GM18508 (cell line): ENCODE measurements around the gene FKRP.

Source experiments
- ATAC-seq: cut with Tn5 transposase; IDR thresholded peaks from one replicate; pipeline ENCODE4 v1.9.1; 2021; ENCODE audit warnings: moderate number of reproducible peaks; ENCODE audit not compliant: insufficient read depth, unreplicated experiment

The FKRP gene

DNA sequence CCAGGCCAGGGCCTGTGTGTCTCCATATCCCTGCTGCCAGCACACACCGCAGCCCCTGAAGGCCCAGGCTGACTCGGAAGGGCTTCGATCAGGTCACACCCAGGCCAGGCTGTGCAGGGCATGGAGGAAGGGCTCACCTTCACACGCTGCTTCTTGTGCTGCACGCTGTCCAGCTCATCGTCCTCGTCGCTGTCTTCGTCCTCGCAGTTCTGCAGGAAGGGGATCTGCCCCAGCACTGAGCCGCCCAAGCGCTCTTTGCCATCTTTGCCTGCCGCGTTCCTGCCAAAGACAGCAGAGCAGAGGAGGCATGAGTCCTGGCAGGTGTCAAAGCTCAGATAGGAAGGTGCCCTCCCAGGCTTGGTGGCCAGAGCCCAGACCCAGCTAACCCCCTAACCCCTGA is 15.3 kb upstream of the FKRP start:
- no peak for ATAC-seq

- no peak for ATAC-seq
Measured at GRCh38 chr19:46731007-46731501, 14.8 kb upstream of the FKRP start.

GRCh38 chr19:46731584-46731983 is 14.3 kb upstream of the FKRP start:
- ATAC-seq = no peak

- no peak for ATAC-seq
Measured at GRCh38 chr19:46732172-46732938, 13.5 kb upstream of the FKRP start.

GRCh38 chr19:46732966-46733689 is 12.7 kb upstream of the FKRP start:
- no peak for ATAC-seq

DNA sequence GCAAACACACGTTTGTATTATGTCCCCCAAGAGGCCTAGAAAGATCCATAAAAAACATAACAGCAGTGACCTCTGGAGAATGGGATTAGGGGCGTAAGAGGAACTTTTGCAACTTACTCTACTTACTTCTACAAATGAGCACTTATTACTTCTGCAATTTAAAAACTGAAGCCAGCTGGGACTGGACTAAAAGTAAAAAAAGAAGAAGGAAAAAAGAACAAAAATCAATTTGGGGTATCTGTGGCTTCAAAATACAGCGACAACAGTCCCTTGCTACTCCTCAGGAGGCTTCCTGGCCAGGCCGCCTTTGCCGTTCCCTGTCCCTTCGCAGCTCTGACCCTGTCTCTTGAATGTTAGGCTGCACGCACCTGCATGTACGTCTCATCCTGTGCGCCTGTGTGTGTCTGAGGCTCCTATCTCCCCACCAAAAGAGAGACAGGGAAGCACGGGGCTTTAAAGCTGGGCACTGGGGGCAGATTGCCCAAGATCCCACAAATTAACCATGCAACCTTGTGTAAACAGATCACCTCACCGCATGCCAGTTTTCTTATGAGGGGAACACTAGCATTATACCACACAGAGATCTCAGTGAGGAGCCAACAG is 12.1 kb upstream of the FKRP start:
- ATAC-seq = no peak

DNA sequence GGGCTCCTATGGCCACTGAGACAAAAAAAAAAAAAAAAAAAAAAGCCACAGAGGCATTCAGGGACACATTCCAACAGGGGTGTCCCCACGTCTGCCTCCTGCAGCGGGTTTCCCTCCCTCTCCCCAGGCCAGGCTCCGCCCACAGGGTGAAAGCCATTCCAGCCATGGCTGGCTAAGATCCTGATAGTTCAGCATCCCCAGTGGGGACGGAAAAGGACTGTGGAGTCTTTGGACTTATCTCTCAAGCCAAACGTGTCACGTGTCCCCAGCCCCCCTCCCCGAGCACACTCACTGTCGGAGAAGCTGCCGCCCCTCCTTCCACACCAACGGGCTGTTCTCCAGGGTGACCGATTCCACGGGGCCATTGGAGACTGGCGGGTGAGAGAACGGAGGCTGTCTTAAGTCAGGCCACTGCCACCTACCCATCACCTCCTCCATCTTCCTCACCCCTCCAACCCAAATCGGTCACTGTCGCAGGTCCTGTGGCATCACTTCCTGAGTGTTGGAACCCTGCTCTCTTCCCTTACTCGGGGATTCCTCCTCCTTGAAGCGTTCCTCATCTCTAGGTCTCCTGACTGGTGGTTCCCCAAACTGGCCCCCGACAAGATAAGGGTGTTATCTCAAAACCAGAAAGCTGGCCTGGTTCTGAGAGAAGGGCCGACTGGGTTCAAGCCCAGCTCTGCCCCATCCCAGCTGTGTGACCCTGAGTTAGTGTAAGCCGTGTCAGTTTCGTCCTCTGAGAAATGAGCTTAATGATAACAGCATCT is 9.1 kb upstream of the FKRP start:
- ATAC-seq = no peak

DNA sequence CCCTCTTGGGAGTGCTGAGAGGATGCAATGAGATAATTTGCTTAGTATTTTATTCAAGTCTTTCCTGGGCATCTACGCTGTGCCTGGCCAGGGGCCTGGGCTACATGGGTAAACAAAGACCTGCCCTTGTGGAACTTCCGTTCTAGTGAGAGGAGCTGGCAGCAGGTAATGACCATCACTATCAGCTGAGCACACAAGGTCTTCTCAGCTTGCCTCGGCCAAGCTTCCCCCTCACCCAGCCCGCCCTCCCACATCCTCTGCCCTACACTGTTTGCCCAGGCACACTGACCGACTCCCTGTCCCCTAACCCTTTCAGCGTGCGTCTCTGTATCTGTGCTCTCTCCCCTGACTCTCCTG is 8.6 kb upstream of the FKRP start:
- ATAC-seq = no peak

DNA sequence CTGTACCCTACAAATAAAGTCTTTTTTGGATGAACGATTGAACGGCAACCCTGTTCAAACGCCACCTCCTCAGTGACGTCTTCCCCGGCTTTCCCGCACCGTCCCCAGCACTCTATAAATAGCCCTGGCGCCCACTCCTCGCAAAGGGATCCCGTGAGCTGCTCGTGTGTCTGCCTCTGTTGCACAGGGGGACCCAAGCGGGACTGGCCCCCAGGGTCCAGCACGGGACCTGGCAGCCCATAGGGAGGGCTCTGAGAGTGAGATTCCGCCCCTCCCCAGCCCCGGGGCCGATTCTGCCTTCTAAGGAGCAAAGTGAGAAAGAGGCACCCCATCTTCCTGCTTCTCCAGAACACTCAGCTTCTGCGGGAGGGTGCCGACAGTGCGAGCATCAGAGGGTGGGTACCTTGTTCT is 8.1 kb upstream of the FKRP start:
- no peak for ATAC-seq

GRCh38 chr19:46739290-46739771 is 6.5 kb upstream of the FKRP start:
- ATAC-seq = no peak

DNA sequence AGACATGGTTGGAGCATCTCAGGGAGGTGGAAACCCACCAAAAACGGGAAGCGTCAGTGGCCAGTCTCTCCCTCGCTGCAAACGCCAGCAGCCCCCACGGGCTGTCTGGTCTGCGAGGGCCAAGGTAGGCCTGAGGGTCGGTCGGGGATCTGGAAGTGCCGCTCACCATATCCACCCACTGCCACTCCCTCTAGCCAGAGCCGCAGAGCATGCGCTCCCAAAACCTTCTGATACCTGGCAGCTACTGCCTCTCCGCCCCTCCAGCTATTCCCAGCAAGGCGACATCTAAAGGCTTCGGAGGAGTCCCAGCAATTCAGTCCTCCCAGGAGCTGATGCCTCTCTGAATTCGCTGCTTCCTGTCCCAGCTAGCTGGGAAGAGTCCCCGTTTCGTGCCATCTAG is 4.4 kb upstream of the FKRP start:
- no peak for ATAC-seq

- ATAC-seq = no peak
Measured at GRCh38 chr19:46742926-46743480, 2.9 kb upstream of the FKRP start.

DNA sequence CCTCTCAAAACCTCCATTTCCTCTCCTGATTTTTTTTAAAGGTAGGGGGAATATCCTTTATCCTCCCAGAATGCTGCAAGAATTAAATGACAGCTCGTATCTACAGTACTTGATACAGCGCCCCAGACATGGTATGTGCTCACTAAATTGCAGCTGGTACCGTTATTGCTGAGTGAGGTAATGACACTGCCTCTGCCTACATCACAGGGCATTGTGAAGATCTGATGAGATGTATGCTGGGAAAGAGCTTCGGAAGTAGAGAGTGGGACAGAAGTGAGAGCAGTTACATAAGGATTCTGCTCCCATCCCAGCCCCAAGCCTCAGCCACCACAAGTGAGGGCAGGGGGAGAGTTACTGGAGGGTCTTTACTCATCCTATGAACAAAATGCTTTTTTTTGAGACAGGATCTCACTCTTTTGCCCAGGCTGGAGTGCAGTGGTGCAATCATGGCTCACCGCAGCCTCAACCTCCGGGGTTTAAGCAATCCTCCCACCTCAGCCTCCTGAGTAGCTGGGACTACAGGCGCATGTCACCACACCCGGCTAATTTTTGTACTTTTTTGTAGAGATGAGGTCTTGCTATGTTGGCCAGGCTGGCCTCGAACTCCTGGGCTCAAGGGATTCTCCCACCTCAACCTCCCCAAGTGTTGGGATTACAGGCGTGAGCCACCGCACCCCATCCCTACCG is 1.7 kb upstream of the FKRP start:
- ATAC-seq = no peak

DNA sequence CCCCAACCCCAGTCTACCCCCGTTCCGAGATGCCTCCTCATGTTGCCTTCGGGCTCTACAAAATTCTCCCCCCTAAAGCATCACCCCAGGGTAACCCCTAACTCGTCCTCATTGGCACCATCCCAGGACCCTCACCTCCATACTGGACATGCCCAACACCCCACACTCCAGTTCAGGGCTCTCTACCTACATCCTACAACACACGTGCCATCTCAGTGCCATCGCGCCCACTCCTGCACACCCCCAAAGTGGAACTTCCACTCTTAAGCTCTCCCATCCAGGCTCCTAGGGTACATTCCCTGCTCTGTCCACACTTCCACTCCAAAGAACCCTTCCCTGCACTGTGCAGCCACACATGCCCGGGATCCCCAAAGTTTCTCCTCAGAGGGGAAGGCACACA is 827 bp upstream of the FKRP start:
- no peak for ATAC-seq

DNA sequence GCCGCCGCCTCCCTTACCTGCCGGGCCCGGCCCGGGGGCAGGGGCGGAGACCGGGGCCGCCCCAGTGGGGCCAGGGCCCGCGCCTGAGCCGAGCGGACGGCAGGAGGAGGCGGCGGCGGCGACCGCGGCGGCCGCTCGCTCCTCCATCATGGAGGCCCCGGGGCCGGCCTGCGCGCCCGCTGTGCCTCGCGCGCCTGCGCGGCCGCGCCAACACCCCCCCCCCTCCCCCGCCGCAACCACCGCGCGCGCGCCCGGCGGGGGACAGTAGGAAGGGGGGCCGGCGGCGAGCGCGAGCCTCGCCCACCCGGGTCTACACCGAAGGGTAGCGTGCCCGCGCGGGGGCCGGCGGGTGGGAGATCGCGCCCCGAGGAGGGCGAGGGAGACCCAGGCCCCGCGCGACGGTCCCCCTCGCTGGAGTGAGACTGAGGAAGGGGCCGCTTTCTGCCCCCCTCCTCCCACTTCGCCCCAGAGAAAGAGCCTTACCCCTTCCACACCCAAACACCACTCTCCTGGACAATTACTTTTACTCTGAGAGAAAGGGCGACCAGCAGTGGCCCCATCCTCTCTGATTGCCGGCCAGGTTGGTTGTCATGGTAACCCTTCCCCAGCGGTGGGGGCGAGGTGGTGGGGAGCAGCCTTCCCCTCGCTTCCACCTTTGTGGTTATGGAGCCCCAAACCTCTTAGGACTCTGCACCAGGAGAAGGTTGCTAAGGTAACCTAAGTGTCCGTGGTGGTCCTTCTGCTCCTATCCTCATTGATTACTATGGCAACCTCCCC is 612 bp downstream of the FKRP start, which contains the start of gene STRN4:
Gene STRN4 (minus strand): TSS at position 170 of the 777 bp plus-strand sequence. CDS start 20 bp downstream, at position 150.
- ATAC-seq = no peak

- no peak for ATAC-seq
Measured at GRCh38 chr19:46748325-46749109, 2.7 kb downstream of the FKRP start.

DNA sequence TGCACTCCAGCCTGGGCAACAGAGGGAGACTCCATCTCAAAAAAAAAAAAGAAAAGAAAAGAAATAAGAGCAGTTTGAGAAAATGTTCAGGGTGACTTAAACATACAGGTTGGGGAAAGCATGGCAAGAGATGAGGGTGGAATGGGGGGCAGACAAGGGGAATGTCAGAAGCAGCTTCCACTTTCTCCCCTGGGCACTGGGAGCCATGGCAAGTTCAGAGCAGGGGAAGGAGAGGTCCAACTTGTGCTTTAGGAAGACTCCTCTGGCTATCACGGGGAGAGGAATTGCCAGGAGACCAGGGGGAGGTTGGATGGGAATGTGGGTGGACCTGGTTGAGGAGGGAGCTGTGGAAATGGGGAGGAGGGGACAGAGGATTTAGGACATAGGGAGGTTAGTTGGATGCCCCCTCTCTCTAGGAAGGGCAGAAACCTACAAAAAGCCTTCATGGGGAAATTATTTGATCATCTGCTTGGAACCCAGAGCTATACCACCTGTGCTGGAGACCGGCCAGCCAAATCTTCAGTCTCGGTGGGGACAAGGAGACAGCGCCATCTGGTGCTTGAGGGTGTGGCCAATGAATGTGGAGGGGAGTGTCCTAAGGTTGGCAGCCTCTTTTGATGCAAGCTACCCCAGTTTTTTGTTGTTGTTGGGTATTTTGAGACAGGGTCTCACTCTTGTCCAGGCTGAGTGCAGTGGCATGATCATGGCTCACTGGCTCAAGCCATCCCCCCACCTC is 7.7 kb downstream of the FKRP start:
- ATAC-seq = no peak
